VCaP (cell line): Measurements from ENCODE around the gene BSG.

Experiments used
- H3K27ac ChIP-seq: fragments of 450-650 bp; 2 replicates; pipeline ENCODE4 v1.5.1; 2017
- TF ChIP-seq, protein P1 (sequence below): fragments of 450-650 bp; conservative IDR thresholded peaks from 2 replicates; pipeline ENCODE4 v1.5.1; 2017; ENCODE audit warnings: mild to moderate bottlenecking, moderate library complexity

BSG gene

GRCh38 chr19:555474-555808, 17.0 kb upstream of the BSG start:
- no peak overlapping the region for H3K27ac ChIP-seq
- TF ChIP-seq, protein P1, sequence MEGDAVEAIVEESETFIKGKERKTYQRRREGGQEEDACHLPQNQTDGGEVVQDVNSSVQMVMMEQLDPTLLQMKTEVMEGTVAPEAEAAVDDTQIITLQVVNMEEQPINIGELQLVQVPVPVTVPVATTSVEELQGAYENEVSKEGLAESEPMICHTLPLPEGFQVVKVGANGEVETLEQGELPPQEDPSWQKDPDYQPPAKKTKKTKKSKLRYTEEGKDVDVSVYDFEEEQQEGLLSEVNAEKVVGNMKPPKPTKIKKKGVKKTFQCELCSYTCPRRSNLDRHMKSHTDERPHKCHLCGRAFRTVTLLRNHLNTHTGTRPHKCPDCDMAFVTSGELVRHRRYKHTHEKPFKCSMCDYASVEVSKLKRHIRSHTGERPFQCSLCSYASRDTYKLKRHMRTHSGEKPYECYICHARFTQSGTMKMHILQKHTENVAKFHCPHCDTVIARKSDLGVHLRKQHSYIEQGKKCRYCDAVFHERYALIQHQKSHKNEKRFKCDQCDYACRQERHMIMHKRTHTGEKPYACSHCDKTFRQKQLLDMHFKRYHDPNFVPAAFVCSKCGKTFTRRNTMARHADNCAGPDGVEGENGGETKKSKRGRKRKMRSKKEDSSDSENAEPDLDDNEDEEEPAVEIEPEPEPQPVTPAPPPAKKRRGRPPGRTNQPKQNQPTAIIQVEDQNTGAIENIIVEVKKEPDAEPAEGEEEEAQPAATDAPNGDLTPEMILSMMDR, result no peak

DNA sequence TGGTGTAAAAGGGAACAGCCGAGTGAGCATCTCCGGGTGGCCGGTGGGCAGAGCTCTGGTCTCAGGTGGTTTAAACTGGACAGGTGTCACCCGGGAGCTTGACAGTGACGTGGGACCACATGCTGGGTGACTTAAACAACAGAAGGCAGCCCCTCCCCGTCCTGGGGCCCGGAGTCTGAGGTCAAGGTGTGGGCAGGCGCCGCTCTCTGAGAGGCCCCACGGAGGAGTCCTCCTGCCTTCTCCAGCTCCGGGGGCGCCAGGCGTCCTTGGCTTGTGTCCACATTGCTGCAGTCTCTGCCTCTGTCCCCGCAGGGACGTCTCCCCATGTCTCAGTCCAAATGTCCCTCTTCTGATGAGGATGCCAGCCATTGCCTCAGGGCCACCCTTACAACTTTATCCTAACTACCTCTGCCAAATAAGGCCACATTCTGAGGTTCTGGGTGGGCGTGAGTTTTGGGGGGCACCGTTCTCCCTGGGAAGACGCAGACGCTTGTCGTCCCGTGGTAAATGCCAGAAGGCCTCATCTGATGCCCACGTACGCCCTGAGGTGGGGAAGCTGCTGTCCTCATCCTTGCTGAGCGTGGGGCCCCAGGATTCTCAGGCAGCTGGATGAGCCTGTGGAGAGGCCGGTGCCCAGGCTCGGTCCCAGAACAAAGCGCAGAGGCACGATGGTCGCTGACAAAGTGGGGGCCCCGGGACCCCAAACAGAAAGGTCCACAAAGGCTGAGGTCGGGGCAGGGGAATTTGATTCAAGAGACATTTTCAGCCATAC, 15.6 kb upstream of the BSG start:
- no peak overlapping the region for H3K27ac ChIP-seq

GRCh38 chr19:558770-559439, 13.5 kb upstream of the BSG start:
- no peak overlapping the region for H3K27ac ChIP-seq
- TF ChIP-seq, protein P1, result no peak

More for the DNA sequence above, 15.6 kb upstream of the BSG start:
- TF ChIP-seq, protein P1, result no peak

DNA sequence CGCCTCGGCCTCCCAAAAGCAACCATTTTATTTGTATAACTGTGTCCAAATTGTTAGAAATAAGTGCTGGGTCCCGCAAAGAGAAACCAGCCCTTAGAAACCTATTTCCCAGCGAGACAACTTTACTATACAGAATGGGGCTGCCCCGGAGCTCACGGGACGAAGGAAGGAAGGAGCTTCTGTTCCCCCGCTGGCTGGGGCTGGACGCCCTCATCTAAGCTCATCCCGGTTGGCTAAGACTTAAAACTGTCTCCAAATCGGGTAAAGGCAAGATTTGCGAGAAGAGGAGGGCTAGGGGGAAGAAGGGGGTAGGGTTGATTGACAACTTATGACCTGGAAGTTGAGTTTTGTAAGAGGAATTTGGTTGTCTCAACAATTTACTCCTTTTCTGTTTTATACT, 12.3 kb upstream of the BSG start:
- no peak overlapping the region for H3K27ac ChIP-seq
- TF ChIP-seq, protein P1, result no peak

- no peak overlapping the region for H3K27ac ChIP-seq
- TF ChIP-seq, protein P1, result no peak
Observed at GRCh38 chr19:566403-566802, 6.0 kb upstream of the BSG start.

GRCh38 chr19:566844-567243, 5.6 kb upstream of the BSG start:
- H3K27ac ChIP-seq, result no peak overlapping the region
- TF ChIP-seq, protein P1, result no peak

DNA sequence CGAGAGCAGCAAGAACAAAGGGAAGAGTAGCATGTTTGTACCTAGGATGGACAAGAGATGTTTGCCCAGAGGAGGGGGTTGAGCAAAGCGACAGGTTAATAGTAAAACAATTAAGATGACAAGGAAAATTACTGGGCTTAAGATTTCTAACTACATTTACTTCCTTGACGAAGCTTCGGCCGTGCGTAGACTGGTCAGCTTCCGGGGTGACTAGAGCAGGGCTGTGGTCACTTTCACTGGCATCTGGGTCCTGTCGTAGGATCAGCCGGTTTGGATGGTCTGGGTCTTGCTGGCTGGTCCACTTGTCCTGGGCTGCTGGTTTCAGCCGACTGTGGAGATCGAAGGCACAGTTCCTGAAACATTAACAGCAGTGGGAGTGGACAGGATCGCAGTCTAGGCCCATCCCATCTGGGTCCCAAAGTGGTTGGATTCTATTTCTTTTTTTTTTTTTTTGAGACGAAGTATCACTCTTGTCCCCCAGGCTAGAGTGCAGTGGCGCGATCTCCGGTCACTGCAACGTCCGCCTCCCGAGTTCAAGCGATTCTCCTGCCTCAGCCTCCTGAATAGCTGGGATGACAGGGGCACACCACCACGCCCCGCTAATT, 5.0 kb upstream of the BSG start:
- H3K27ac ChIP-seq, result no peak overlapping the region
- TF ChIP-seq, protein P1, result no peak
